Pulmonary artery endothelial cell (primary cell): ENCODE data around the gene ARID5B. TPM values are rescaled to one million over a fixed set of nuclear protein-coding genes. Genes with fewer than 3 reads are reported as not detected.

ENCODE experiments used
- DNase-seq: peaks from one replicate; pipeline ENCODE4 v3.0.0-alpha.2; 2011; ENCODE audit warnings: low read depth, low spot score
- total RNA-seq: library from RNA; depleted of rRNA; stranded (reverse); fragments of >200 nt; gene quantifications from 2 replicates; pipeline ENCODE4 v1.2.3, GENCODE V29; 2014

The ARID5B gene
- total RNA-seq, 1 donor from 2014 or later: 4.6 TPM

DNA sequence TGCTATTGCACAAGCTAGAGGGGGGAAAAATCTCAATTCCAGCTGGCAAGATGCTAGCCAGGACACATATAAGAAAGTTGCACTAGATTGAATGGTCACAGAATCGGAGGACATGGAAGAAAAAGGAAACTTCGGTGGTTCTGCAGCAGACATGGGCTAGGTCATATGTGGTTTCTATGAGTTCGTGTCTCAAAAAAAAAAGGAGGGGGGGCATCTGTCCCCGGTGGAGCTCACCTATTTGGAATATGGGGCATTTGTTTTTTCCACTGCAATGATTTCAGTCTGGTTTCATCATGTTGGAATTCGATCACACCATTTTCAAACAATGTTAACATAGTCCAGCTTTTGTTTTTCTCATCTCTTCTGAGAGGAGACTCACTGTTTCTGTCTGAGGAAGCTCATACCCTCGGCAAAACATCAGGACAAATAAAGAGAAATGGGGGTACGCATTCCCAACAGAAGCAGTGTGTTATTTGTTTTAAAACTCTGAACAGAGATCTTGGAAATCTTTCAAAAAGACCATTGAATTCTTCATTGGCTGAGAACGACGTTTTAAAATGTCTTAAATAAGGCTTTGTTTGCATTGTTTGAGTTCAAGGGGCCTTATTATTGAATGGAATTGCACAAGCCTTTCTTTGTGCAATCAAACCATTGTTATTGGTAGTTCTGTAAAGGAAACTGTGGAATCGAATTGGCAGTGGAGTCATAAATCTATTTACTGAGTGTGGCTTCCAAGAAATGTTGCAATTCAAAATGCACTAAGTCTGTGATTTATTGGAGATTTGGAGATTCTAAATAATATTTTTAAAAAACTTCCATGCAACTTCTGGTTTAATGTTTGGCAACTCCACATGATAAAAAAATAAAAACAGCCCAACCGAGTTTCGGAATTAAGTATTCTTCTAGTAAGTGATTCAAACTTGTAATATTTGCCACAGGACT, 194.0 kb downstream of the ARID5B start:
- no peak for DNase-seq

GRCh38 chr10:62096256-62096933, 194.9 kb downstream of the ARID5B start:
- no peak for DNase-seq

GRCh38 chr10:62098278-62099121, 197.0 kb downstream of the ARID5B start:
- no peak for DNase-seq

GRCh38 chr10:62099299-62099698, 197.8 kb downstream of the ARID5B start:
- DNase-seq: no peak

DNA sequence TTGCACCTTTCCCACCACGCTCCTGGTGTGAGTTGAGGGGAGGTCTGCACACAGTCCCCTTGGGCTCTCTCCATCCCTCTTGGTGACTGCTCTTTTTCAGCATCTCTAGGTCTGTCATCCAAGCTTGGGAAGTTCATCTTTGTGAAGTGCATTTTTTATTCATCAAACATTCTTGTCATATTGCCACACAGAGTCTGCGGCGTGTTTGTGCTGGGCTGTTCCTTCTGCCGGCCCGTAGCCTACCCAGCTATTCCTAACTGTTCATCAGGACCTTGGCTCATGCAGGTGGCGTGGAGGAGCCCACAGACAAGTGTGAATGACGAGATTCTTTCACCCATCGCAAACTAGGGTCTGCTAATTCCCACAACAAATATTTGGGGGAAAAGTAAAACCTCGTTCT, 202.4 kb downstream of the ARID5B start:
- no peak for DNase-seq

DNA sequence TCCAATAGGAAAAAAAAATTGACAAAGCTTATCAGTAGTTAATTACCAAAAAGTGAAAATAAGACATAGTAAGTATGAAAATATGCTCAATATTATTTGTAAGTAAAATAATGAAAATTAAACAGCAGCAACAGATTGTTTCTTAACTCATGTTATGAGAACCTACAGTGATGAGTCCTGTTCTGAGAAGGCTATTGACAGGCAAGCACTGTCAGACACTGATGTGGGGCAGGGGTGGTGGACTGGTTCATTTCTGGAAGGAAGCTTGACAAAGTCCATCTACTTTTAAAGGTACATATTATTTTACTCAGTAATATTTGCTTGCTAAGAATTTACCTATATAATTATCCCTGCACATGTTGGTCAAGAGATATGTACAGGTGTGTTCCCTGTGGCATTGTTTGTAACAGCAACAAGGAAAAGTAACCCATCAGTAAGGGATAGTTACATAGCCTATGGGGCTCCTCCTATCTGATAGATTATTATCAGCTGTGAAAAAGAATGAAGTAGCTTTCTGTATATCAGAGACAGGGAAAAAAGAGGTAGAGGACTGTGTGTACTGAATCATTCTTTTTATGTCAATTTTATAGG, 205.5 kb downstream of the ARID5B start:
- DNase-seq: no peak

- no peak for DNase-seq
These were observed 207.5 kb downstream of the ARID5B start for GRCh38 chr10:62108759-62109586.

- DNase-seq: no peak
These were observed 208.2 kb downstream of the ARID5B start for GRCh38 chr10:62109587-62110293.

DNA sequence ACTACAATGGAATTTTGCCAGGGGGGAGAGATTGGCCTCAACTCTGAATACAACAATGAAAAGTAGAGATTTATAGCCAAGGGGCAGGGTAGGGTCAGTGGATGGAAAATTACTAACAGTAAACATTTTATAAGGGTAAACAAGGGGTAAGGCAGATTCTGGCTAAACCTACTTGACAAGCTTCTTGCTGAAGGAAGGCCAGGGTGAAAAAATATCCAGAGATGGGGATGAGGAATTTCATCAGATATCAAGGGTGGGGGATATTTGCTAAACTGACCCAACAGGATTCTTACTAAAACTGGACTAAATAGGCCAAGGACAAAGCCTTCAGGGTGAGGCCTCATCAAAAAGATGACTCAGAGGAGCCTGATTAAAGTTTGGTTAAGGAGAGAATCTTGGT, 210.8 kb downstream of the ARID5B start:
- DNase-seq: no peak

- DNase-seq: no peak
These were observed 211.5 kb downstream of the ARID5B start for GRCh38 chr10:62112963-62113362.

- no peak for DNase-seq
These were observed 212.2 kb downstream of the ARID5B start for GRCh38 chr10:62113680-62114079.

DNA sequence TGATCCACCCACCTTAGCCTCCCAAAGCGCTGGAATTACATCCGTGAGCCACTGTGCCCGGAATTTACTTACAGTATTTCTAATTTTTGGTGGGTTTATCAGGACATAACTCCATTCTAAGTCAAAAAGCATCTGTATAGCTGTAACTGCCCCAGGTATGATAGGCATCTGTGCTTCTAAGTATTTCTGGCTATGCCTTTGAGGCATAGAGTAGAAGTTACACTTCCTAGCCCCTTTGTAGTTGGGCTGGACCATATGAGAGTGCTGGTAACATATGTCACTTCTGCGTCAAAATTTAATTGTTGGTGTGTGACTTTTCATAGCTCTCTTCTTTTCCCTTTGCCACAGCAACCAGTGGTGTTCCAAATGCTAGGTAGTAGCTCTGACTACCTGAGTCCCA, 213.8 kb downstream of the ARID5B start:
- DNase-seq: no peak

- DNase-seq: no peak
These were observed 214.3 kb downstream of the ARID5B start for GRCh38 chr10:62115842-62116241.

DNA sequence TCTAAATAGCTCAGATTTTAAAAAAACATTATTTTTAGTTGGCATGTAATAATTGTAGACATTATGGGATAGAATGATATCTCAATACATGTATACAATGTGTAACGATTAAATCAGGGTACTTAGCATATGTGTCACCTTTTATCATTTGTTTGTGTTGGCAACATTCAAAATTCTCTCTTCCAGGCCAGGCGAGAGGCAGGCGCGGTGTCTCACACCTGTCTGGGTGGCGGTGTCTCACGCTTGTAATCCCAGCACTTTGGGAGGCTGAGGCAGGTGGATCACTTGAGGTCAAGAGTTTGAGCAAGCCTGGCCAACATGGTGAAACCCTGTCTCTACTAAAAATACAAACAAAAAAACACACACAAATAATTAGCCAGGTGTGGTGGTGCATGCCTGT, 215.4 kb downstream of the ARID5B start:
- no peak for DNase-seq

DNA sequence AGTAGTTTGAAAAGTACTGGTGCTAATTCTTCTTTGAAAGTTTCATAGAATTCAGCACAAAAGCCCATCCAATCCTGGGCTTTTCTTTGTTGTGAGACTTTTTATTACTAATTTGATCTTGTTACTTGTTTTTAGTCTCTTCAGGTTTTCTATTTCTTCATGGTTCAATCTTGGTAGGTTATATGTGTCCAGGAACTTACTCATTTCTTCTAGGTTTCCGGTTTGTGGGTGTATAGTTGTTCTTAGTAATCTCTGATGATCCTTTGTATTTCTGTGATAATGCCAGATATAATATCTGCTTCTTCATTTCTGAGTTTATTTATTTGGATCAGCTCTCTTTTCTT, 219.7 kb downstream of the ARID5B start:
- peak; percentile 33 for DNase-seq

DNA sequence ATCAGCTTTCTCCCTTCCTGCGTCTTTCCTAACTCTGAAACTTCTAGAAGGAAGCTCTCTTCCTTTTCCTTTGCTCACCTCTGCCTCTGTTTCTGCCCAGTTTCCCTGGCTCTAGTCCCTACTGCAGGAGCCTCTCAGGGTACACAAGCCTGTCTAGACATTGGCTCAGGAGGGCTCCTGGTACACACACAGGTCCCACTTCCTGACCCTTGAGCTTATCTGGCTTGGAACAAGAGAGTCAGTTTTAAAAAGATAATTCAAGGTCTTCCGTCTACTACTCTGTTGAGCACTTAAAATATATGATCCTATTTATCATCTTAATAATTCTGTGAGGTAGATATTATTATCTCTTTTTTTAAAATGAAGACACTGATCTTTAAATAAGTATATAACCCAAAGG, 226.5 kb downstream of the ARID5B start:
- DNase-seq: no peak

DNA sequence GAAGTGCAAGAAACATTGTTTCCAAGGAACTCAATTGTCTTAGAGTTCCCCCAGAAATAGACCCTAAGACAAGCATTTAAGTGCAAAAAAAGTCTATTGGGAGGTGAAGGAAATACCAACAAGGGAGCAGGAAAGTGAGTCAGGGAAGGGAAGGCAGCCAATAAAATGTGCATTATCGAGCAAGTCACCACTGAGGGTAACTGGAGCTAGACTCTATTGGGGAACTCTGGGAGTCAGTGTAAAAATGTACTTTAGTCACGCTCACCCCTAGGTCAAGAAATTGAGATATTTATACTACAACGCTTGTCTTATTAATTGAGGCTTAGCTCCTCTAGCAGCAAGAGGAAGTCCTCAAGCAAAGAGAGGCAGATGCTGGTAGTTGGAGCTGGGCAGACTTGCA, 229.4 kb downstream of the ARID5B start:
- peak; percentile 97 for DNase-seq

DNA sequence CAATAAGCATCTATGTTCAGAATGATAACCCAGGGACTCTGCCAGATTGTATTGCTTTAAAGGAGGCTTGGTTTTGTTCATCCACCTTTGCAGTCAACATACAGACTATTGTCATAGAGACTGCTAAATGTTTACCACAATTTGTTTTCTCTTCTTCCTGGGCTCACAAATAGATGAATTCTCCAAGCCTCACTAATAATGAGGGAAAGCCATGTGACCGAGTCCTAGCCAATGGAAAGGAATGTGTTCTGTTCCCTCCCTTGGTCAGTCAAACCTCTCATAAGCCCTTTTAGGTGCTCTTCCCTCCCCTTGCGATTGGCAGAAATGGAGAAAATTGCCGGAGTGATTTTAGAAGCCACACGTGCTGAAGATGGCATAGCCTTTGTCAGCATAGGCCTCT, 230.2 kb downstream of the ARID5B start:
- DNase-seq: no peak

DNA sequence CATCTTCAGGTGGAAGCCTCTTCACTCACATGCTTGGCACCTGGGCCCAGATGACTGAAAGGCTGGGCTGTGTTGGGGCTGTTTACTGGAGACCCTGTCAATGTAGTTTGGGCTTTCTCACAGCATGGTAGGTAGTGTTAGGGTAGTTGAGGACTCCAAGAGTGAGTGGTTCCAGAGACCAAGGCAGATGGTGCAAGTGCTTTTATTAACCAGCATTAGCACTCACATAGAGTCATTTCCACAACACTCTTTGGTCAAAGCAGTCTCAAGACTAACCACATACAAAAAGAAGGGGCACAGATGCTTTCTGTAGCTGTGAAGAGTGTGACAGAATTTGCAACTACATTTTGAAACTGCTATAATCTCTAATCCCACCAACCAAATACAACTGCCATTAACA, 232.1 kb downstream of the ARID5B start:
- no peak for DNase-seq

DNA sequence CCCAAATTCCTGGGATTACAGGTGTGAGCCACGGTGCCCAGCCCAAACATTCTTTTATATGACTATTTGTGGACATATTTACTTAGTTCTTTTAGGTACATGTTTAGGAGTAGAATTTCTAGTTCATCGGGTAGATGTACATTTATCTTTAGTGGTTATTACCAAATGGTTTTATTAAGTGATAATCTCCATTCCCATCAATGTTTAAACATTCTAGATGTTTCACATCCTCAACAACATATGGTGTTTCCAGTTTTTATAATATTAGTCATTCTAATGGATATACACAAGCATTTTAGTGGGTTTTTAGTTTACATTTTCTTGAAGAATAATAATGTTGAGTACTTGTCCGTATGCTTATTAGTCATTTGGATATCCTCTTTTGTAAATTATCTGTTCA, 235.4 kb downstream of the ARID5B start:
- no peak for DNase-seq
